Mucosa of gallbladder (tissue), 1 donor: Measurements from ENCODE around the gene CST9. TPM values are rescaled to one million over a fixed set of nuclear protein-coding genes. Genes with fewer than 3 reads are reported as not detected.
"Not testable (repeated sequence)": the region's sequence is repeated elsewhere in the genome, so short reads cannot be mapped to it uniquely, and the experiment has no call there.

ENCODE experiments used
- DNase-seq: peaks from one replicate; pipeline ENCODE4 v3.0.0-alpha.2; 2020; ENCODE audit warnings: low spot score
- total RNA-seq: library from RNA; stranded (reverse); gene quantifications from one replicate; pipeline ENCODE4 v1.2.1, GENCODE V29; 2021
- donor health status: DM: no; HTN: no; CAD: no.

Gene CST9
- total RNA-seq, 1 donor from 2014 or later: not detected

GRCh38 chr20:23637282-23638221, 31.8 kb upstream of the CST9 start, which contains the start of gene CST3:
Gene CST3, minus strand, starts transcription at chr20:23637955. Its CDS starts 93 bp downstream, at chr20:23637862.
- peak; percentile 90 for DNase-seq

DNA sequence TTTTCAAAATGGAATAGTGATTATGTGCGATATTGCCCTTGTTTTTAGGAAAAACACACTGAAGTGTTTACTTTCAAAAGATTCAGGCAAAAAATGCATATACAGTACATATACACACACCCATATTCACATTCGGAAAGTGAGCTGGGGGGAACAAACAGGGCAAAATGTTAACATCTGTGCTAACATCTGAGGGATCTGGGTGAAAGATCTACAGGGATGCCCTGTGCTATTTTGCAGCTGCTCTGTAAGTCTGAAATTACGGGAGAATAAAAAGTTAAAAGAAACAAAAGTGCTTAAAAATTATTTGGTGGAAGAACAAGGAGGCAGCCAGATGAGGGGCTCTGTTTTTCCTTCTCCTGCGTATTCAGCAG, 31.2 kb upstream of the CST9 start:
- no peak for DNase-seq

DNA sequence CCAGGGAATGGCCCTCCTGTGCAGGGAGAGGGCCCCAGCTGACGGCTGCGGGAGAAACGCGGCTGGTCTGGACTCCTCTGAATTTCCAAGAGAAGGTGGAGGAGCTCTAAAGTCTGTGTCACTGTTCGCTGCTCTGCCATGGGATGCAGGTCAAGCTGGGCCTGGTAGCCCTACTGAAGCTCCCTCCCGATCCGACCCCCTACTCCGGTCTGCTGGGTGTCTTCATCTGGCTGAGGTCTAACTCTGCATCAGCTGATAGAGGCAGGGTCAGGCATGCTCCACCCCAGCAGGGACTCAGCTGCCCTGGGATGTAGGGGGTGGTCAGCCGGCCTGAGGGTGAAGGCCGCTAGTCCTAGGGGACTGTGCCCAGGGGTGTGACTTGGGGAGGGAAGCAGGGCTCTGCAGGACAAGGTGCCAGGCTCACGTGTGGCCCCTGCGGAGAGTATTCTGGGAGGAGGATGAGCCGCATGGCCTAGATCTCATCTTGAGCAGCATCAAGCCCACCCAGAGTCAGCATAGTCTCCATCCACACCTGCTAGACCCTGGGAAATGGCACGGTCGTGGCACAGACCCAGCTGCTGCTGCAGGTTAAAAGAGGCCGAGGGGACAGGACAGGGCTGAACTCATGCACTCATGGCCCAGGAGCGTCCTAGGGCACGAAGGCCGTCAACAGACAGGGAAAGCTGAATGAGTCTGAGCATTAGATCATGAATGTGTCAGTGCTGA, 30.6 kb upstream of the CST9 start:
- DNase-seq: no peak

GRCh38 chr20:23635768-23636090, 30.0 kb upstream of the CST9 start:
- not testable (repeated sequence) for DNase-seq

GRCh38 chr20:23634985-23635767, 29.5 kb upstream of the CST9 start:
- DNase-seq: no peak

DNA sequence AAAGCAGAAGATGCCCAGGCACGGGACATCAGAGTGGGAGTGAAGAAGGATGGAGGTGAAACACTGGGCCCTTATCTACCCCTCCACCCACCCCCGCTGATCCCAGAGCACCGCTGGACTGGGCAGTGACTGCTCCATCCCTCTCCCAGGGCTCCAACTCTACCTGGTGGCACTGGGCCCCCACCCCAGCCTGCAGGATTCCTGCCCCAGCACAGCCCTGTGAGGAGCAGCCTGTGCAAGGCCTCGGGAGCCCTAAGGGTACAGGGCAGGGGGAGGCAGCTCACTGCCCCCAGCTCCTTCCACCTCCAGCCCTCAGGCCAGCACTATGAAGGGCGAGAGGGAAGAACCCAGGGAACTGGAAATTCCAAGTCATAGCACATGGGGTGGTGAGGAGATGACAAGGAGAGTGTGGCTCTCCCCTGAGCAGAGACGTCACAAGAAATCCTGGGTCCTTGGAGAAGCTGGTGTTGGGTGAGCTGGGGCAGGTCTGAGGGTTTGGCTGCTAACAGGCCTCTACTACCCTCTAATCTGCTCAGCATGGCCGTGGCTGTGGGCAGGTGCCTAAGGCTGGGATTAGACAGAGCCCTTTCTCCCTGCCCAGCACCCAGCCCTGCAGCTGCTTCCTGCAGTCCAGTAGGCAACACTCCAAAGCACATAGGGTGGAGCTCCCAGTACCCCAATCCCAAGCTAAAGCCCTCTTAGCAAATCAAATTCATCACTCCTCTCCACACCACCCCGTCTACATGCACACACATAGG, 28.5 kb upstream of the CST9 start:
- no peak for DNase-seq

- DNase-seq: no peak
Observed at GRCh38 chr20:23632711-23633573, 27.2 kb upstream of the CST9 start.

GRCh38 chr20:23631981-23632710, 26.4 kb upstream of the CST9 start:
- no peak for DNase-seq

GRCh38 chr20:23631226-23631822, 25.6 kb upstream of the CST9 start:
- DNase-seq: no peak

GRCh38 chr20:23630392-23630849, 24.7 kb upstream of the CST9 start:
- no peak for DNase-seq

DNA sequence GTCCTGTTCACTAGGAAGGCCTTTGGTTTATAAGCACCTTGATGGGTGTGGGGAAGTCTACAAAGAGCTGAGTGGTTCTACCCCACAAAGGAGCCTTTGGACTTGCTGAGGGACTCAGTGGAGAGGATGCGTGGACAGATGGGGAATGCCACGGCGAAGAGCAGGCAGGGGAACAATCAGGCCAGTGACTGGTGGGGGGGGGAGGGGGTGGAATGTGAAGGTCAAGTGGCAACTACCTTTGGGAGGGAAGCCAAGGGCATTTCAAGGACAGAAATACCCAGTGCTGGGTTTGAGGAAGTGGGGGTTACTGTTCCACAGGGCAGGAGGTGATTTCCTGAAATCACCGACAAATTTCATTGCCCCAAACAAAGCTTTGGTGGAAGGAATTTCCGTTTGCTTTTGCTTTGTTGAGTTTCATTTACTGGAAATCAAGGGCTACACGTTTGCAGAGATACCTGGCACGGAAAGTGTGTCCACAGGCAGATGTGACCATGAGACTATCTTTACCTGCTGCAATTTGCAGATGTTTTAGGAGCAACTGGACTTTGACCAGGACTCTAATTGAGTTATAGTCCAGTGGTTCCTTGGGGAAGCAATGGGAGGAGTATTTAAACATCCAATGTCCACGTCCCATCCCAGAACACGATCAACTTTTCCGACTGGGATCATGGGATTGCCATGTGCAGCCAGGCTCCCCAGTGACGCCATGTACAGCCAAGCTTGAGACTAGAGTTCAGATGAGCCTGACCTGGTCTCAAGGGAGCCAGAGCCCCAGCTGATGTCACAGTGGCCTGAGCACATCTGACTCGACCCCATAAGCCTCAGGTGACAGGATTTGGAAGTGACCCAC, 24.1 kb upstream of the CST9 start:
- DNase-seq: no peak

DNA sequence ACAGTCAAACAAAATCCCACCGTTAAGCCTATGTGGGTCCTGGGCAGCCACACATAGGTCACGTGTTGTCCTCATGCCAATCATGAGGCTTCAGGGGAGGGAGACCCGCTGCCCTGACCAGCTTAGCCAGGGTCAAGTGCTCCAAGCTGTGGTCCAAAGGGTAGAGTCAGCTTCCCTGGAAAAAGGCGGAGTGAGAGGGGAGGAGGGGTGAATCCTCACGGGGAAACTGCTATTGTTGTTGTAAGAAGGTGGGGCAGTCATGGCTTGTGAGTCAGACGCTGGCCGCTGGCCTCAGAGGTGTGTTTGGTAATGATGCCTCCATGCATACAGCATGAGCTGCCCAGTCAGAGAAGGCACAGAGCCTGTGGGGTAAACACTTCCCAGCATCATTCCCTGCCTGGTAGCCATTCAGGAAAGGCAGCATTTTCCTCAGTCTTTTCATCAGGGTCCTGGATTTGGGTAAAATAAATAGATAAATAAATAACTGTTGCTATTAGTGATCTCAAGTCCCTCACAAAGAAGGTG, 23.4 kb upstream of the CST9 start:
- peak; percentile 87 for DNase-seq

DNA sequence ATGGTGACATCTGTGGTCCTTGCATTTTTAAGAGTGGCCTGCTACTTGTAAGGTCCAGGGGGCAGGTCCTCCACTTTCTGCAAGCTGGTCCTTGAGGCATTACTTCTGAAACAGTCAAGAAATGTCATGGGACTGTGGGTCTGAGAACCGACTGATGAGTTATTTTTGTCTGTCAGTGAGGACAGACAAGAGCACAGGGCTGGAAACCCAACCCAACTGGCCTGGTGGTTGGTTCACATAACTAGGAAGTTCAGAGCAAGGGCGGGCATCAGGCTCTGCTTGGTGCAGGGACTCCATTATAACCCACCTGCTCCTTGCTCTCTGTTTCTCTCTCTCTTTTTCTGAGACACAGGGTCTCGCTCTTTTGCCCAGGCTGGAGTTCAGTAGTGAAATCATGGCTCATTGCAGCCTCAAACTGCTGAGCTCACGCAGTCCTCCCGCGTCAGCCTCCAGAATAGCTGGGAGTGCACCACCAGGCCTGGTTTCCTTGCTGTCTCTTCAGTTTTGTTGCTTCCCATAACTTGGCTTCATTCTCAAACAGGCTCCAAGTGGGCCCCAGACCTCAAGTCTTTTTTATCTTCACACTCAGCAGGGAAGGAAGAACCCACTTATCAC, 22.8 kb upstream of the CST9 start:
- DNase-seq: no peak

DNA sequence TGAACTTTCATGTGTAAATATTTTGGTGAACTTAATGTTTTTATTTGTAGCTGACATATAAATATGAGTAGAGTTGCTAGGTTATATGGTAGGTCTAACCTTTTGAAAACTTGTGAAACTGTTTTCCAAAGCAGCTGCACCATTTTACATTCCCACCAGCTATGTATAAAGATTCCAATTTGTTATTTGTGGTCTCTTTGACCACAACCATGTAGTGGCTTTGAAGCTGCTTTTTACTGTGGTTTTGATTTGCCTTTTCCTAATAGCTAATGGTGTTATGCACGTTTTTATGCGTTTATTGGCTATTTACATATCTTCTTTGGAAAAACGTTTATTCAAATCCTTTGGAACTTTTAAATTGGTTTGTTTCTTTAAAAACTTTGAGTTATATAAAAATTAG, 21.8 kb upstream of the CST9 start:
- no peak for DNase-seq

DNA sequence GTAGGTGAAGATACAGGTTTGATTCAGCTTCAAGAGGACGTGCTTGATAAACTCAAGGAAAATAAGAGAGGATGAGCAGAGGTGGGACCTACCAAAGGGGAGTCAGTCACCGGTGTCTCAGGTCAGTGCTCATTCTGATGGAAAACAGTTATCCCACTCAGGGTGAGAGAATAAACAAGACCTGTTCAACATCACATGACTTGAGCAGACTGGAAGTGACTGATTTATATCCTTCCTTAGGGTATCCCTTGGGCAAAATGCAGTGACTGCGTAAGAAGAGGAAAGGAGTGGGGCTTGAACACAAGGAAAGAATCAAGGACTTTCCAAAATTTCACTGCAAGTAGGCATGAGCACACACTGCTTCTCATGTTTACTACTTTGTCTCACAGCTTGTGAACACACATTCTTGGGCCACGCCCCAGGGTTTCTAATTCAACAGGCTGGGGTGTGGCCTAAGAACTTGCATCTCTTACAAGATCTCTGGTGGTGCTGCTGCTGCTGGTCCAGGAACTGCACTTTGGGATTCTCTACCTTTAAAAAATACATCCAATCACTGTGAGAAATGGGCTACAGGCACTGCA, 20.4 kb upstream of the CST9 start:
- peak; percentile 41 for DNase-seq

- no peak for DNase-seq
Observed at GRCh38 chr20:23625236-23625964, 19.7 kb upstream of the CST9 start.

DNA sequence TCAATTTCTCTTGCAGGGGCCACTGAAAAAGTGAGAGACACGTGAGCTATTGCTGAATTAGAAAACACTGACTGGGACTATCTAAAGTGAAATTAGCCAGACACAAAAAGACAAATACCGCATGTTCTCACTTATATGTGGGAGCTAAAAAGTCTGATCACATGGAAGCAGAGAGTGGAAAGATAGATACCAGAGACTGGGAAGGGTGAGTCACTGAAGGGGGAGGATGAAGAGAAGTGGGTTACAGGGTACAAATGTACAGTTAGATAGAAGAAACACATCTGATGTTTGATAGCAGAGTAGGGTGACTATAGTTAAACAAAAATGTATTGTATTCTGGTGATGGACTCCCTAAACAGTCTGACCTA, 18.6 kb upstream of the CST9 start:
- DNase-seq: no peak
